Sigmoid colon (tissue), 4 donors: Measurements from ENCODE around the gene NR4A3.

Source experiments
- CTCF ChIP-seq, 4 experiments: fragments of 450-650 bp in 3 of 4; fragments of 200-600 bp in 1 of 4; IDR thresholded peaks; one replicate each; pipeline ENCODE4 v1.5.1; 2016 to 2019; ENCODE audit warnings: antibody characterized with exemption in 4 of 4, mild to moderate bottlenecking in 3 of 4, moderate library complexity in 2 of 4
- POLR2A ChIP-seq, 2 donors: fragments of 450-650 bp; IDR thresholded peaks; one replicate each; pipeline ENCODE4 v1.6.1; 2016; ENCODE audit warnings: antibody characterized with exemption in 2 of 2, mild to moderate bottlenecking in 2 of 2, moderate library complexity in 2 of 2
- POLR2AphosphoS5 ChIP-seq, 4 donors: sonication (generic); formaldehyde crosslinking; IDR thresholded peaks; one replicate each; pipeline ENCODE4 v1.6.1; 2017; ENCODE audit warnings: antibody characterized with exemption in 4 of 4

DNA sequence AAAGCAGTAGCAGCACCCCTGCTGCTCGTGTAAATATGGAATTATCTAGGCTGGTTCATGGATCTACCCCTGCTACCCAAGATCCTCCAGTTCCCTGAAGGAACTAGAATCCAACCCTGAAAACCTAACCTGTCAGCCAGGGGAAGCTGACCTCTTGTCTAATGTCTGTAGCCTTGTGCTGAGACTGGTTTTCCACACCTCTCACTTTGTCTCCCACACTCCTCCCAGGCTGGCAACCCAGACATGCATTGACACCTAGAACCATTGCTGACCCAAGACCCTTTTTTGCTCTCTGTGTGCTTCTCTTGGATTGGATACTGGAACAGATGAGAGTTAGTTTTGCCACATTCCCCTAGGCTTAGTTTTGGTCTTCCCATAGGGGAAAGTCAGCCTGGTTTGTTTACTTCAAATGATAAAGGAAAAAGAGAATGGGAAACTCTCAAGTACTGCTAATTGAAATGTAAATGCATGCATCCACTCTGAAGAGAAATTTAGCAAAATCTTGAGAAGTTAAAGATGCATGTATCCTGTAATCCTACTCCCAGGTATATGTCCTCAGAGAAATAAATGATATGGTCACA lies 36.6 kb upstream of the NR4A3 start:
- no peak for TF ChIP-seq CTCF (IDR thresholded peaks at IDR 0.05)
- TF ChIP-seq POLR2AphosphoS5 (IDR thresholded peaks at IDR 0.05), result no peak
- TF ChIP-seq POLR2A (IDR thresholded peaks at IDR 0.05), result no peak
